Breast epithelium (tissue), 3 donors: ENCODE measurements around the gene ANKRD37.

ENCODE experiments used
- CTCF ChIP-seq, 3 donors: fragments of 450-650 bp; IDR thresholded peaks; one replicate each; pipeline ENCODE4 v1.5.1; 2016 to 2017; ENCODE audit warnings: antibody characterized with exemption in 3 of 3, mild to moderate bottlenecking in 3 of 3, moderate library complexity in 3 of 3
- POLR2A ChIP-seq: fragments of 450-650 bp; IDR thresholded peaks from one replicate; pipeline ENCODE4 v1.6.1; 2016; ENCODE audit warnings: antibody characterized with exemption, mild to moderate bottlenecking, moderate library complexity

GRCh38 chr4:185351691-185352090 is 45.0 kb upstream of the ANKRD37 start:
- TF ChIP-seq POLR2A: no peak
- no peak for TF ChIP-seq CTCF (IDR thresholded peaks at IDR 0.05)
